MV-4-11 (cell line): ENCODE measurements around the gene PLAGL1.

Source experiments
- DNase-seq: peaks from one replicate; lab custom pipeline; 2025; lab: John Stamatoyannopoulos, UW

PLAGL1 gene

GRCh38 chr6:144008846-144009245 is 787 bp upstream of the PLAGL1 start:
- no peak for DNase-seq

- no peak for DNase-seq
These were observed 460 bp downstream of the PLAGL1 start for GRCh38 chr6:144007478-144008119.

GRCh38 chr6:144006736-144007477 is 1.2 kb downstream of the PLAGL1 start:
- DNase-seq: no peak

GRCh38 chr6:143999406-143999805 is 8.7 kb downstream of the PLAGL1 start:
- no peak for DNase-seq

GRCh38 chr6:143998686-143999085 is 9.4 kb downstream of the PLAGL1 start:
- no peak for DNase-seq

- DNase-seq: no peak
These were observed 14.0 kb downstream of the PLAGL1 start for GRCh38 chr6:143993965-143994646.

GRCh38 chr6:143992285-143992684 is 15.8 kb downstream of the PLAGL1 start:
- no peak for DNase-seq

GRCh38 chr6:143986463-143987065 is 21.5 kb downstream of the PLAGL1 start:
- no peak for DNase-seq

GRCh38 chr6:143984666-143985065 is 23.4 kb downstream of the PLAGL1 start:
- no peak for DNase-seq

- no peak for DNase-seq
These were observed 25.1 kb downstream of the PLAGL1 start for GRCh38 chr6:143982968-143983367.

- no peak for DNase-seq
These were observed 27.1 kb downstream of the PLAGL1 start for GRCh38 chr6:143980921-143981320.

GRCh38 chr6:143976806-143977349 is 31.2 kb downstream of the PLAGL1 start:
- DNase-seq: no peak

GRCh38 chr6:143974089-143974488 is 34.0 kb downstream of the PLAGL1 start:
- DNase-seq: no peak

- no peak for DNase-seq
These were observed 34.7 kb downstream of the PLAGL1 start for GRCh38 chr6:143973097-143973966.

- no peak for DNase-seq
These were observed 36.4 kb downstream of the PLAGL1 start for GRCh38 chr6:143971482-143972205.

GRCh38 chr6:143970456-143971218 is 37.4 kb downstream of the PLAGL1 start:
- DNase-seq: no peak

GRCh38 chr6:143969077-143969476 is 39.0 kb downstream of the PLAGL1 start:
- DNase-seq: no peak

GRCh38 chr6:143967706-143968376 is 40.2 kb downstream of the PLAGL1 start:
- DNase-seq: peak; percentile 83

GRCh38 chr6:143966312-143966711 is 41.7 kb downstream of the PLAGL1 start:
- peak; percentile 48 for DNase-seq
